Measurements from ENCODE around the gene EXD2. TPM values are rescaled to one million over a fixed set of nuclear protein-coding genes. Genes with fewer than 3 reads are reported as not detected.
A peak's percentile ranks its signal among the peaks of the same experiment; 100 is the strongest.

EXD2 gene
- total RNA-seq, 3 donors from 2014 or later, result 7.8 to 8.5 (median 7.8) TPM

- H3K4me3 Mint-ChIP-seq, result no peak overlapping the region
- H3K9me3 Mint-ChIP-seq, result no peaks in the 10 kb centered on the region
- no peaks in the 10 kb centered on the region for H3K36me3 Mint-ChIP-seq (ENCODE audit: insufficient read depth)
- peaks cover 2% of the 10 kb centered on the region for H3K27me3 Mint-ChIP-seq (ENCODE audit: low read depth)
- DNase-seq, result no peak
- H3K4me1 Mint-ChIP-seq (ENCODE audit: low read depth), result no peaks in the 10 kb centered on the region
- ATAC-seq, result no peak
These were observed 56.6 kb downstream of the EXD2 start for GRCh38 chr14:69247676-69248440.

DNA sequence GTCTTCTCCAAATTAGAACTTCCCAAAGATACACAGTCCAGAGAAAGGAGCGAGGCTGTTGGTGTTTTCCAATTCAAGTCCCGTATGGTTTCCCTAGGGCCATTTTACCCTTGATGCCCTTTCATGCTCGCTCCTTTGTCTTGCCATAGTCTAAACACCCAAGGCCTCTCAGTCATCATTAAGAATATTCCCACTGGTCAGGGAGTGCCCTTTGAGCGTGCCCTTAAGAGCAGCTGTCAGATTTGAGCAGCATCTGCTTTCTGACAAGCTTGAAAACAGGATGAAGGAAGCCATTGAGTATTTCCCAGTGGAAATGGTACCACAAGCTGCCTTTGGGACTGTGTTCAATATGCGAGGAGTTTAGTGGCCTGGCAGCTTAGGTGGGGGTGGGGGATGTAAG is 58.3 kb downstream of the EXD2 start:
- ATAC-seq, result no peak
- H3K27me3 Mint-ChIP-seq (ENCODE audit: low read depth), result peaks cover 8% of the 10 kb centered on the region
- H3K4me1 Mint-ChIP-seq (ENCODE audit: low read depth), result no peaks in the 10 kb centered on the region
- H3K36me3 Mint-ChIP-seq (ENCODE audit: insufficient read depth), result no peaks in the 10 kb centered on the region
- no peak overlapping the region for H3K4me3 Mint-ChIP-seq
- no peak for DNase-seq
- H3K9me3 Mint-ChIP-seq, result no peaks in the 10 kb centered on the region

- Mint-ChIP-seq H3K36me3 (ENCODE audit: insufficient read depth) (no peaks in the 10 kb centered on the region), H3K4me1 (ENCODE audit: low read depth) (no peaks in the 10 kb centered on the region), H3K27me3 (ENCODE audit: low read depth) (peaks cover 23% of the 10 kb centered on the region), H3K4me3 (no peak overlapping the region), H3K9me3 (no peaks in the 10 kb centered on the region)
- no peak for ATAC-seq
- no peak for DNase-seq
These were observed 61.6 kb downstream of the EXD2 start for GRCh38 chr14:69252851-69253250.

GRCh38 chr14:69259168-69259526 is 67.8 kb downstream of the EXD2 start:
- DNase-seq (no peak), ATAC-seq (no peak)
- H3K9me3 Mint-ChIP-seq, result no peaks in the 10 kb centered on the region
- H3K27me3 Mint-ChIP-seq (ENCODE audit: low read depth), result peaks cover 61% of the 10 kb centered on the region
- H3K36me3 Mint-ChIP-seq (ENCODE audit: insufficient read depth), result no peaks in the 10 kb centered on the region
- H3K4me3 Mint-ChIP-seq, result no peak overlapping the region
- peaks cover 13% of the 10 kb centered on the region for H3K4me1 Mint-ChIP-seq (ENCODE audit: low read depth)

DNA sequence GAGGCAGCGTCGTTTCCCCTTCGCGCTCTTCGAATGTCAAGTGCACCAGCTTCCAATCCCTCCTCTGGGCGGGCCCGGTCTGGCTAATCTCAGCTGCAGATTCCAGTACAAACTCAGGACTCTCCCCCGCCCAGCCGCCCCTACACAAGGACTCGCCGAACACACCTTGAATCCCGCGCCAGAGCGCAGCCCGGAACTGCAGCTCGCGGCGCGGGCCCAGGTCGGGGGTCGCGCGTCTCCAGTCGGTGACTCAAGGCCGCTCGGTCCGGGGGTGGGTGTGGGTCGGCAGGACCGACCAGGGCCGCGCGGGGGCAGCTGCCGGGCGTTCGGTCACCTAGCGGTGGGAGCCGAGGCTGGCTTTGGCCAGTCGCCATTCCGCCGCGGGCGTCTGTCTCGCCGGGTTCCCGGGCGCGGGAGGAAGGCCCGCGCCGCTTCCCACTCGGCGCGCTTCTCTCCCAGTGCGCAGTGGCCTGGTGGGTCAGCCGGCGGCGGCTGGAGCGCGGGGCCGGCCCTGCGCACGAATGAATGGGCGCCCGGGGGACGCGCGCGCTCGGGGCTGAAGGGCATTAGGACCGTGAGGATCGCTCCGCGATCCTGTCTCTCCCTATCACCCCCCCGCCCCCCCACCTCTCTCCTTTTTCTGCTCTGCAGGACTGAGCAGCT is 68.4 kb downstream of the EXD2 start, which contains the start of gene GALNT16:
Gene GALNT16, plus strand, starts transcription at position 632 of the 663 bp plus-strand sequence. CDS start 133 bp downstream, outside the sequence.
- DNase-seq (no peak), ATAC-seq (no peak)
- H3K4me3 Mint-ChIP-seq, result peak within 1 kb of the TSS; percentile 43
- peaks cover 60% of the 10 kb centered on the region for H3K27me3 Mint-ChIP-seq (ENCODE audit: low read depth)
- H3K4me1 Mint-ChIP-seq (ENCODE audit: low read depth), result peaks cover 13% of the 10 kb centered on the region
- H3K36me3 Mint-ChIP-seq (ENCODE audit: insufficient read depth), result no peaks in the 10 kb centered on the region
- no peaks in the 10 kb centered on the region for H3K9me3 Mint-ChIP-seq

GRCh38 chr14:69260190-69260860 is 69.0 kb downstream of the EXD2 start:
- DNase-seq, result no peak
- H3K4me3 Mint-ChIP-seq, result peak overlapping the region; percentile 38
- H3K36me3 Mint-ChIP-seq (ENCODE audit: insufficient read depth), result no peaks in the 10 kb centered on the region
- ATAC-seq, result peak; percentile 20 to 35
- peaks cover 13% of the 10 kb centered on the region for H3K4me1 Mint-ChIP-seq (ENCODE audit: low read depth)
- peaks cover 57% of the 10 kb centered on the region for H3K27me3 Mint-ChIP-seq (ENCODE audit: low read depth)
- H3K9me3 Mint-ChIP-seq, result no peaks in the 10 kb centered on the region

DNA sequence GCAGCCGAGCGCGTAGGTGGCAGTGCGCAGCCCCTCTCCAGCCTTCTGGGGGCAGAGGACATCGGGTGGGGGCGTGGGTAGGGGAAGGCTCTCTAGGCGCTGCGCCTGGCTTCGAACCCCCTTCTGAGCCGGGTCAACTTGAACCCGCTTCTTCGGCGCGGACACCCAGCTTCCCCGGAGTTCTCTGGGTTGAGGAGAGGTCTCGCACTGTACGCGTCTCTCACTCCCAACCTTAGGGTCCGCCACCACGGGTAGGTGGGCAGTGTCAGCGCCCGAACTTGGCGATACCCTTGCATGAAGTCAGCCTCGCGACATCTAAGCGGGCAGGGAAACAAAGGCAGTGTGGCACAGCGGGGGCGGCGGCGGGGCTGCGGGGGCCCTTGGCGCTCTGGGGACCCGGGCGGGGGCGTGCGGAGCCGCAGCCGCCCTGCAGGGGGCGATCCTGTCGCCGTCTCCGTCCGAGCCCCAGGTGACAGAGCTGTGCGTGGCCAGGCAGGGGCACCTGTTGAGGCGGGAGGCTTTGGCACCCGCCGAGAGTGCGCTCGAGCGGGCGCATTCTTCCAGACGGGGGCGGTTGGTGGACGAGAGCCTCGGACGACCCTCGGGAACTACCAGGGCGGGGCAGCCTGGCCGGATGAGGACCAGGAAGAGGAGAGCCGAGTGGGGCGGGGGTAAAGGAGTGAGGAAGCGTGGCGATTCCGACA is 69.7 kb downstream of the EXD2 start:
- H3K4me1 Mint-ChIP-seq (ENCODE audit: low read depth), result peaks cover 13% of the 10 kb centered on the region
- peaks cover 51% of the 10 kb centered on the region for H3K27me3 Mint-ChIP-seq (ENCODE audit: low read depth)
- H3K9me3 Mint-ChIP-seq, result no peaks in the 10 kb centered on the region
- ATAC-seq (peak; percentile 80 to 81), DNase-seq (no peak)
- H3K36me3 Mint-ChIP-seq (ENCODE audit: insufficient read depth), result no peaks in the 10 kb centered on the region
- peak overlapping the region; percentile 56 for H3K4me3 Mint-ChIP-seq

GRCh38 chr14:69261761-69262331 is 70.5 kb downstream of the EXD2 start:
- Mint-ChIP-seq H3K36me3 (ENCODE audit: insufficient read depth) (no peaks in the 10 kb centered on the region), H3K27me3 (ENCODE audit: low read depth) (peaks cover 51% of the 10 kb centered on the region), H3K9me3 (no peaks in the 10 kb centered on the region), H3K4me3 (peak overlapping the region; percentile 56), H3K4me1 (ENCODE audit: low read depth) (peaks cover 13% of the 10 kb centered on the region)
- ATAC-seq (no peak), DNase-seq (no peak)

DNA sequence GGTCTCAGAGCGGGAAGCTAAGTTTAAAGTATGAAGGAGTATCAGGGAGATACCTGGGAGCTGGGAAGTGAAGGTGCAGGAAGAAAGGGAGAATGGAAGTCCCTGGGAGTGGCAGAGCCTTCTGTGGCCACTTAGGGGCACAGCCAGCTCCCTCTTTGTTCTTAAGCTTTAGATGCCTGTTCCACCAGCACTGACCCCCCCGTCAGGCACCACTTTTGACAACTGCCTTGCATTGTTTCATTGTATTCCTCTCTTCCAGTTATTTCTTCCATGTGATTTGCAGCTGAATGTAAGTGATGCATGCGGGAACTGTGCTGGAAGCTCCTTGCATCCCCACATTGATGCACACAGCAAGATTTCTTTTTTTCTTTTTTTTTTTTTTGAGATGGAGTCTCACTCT is 71.2 kb downstream of the EXD2 start:
- peaks cover 53% of the 10 kb centered on the region for H3K27me3 Mint-ChIP-seq (ENCODE audit: low read depth)
- no peaks in the 10 kb centered on the region for H3K36me3 Mint-ChIP-seq (ENCODE audit: insufficient read depth)
- no peak for DNase-seq
- peaks cover 13% of the 10 kb centered on the region for H3K4me1 Mint-ChIP-seq (ENCODE audit: low read depth)
- H3K9me3 Mint-ChIP-seq, result no peaks in the 10 kb centered on the region
- no peak for ATAC-seq
- H3K4me3 Mint-ChIP-seq, result no peak overlapping the region

GRCh38 chr14:69263364-69263763 is 72.1 kb downstream of the EXD2 start:
- Mint-ChIP-seq H3K27me3 (ENCODE audit: low read depth) (peaks cover 45% of the 10 kb centered on the region), H3K36me3 (ENCODE audit: insufficient read depth) (no peaks in the 10 kb centered on the region), H3K9me3 (no peaks in the 10 kb centered on the region)

GRCh38 chr14:69263771-69264170 is 72.5 kb downstream of the EXD2 start:
- Mint-ChIP-seq H3K4me1 (ENCODE audit: low read depth) (peaks cover 13% of the 10 kb centered on the region), H3K9me3 (no peaks in the 10 kb centered on the region), H3K27me3 (ENCODE audit: low read depth) (peaks cover 41% of the 10 kb centered on the region), H3K36me3 (ENCODE audit: insufficient read depth) (no peaks in the 10 kb centered on the region), H3K4me3 (no peak overlapping the region)
- no peak for ATAC-seq
- no peak for DNase-seq

More at GRCh38 chr14:69263364-69263763, 72.1 kb downstream of the EXD2 start:
- DNase-seq (no peak), ATAC-seq (no peak)
- peaks cover 13% of the 10 kb centered on the region for H3K4me1 Mint-ChIP-seq (ENCODE audit: low read depth)
- H3K4me3 Mint-ChIP-seq, result no peak overlapping the region

DNA sequence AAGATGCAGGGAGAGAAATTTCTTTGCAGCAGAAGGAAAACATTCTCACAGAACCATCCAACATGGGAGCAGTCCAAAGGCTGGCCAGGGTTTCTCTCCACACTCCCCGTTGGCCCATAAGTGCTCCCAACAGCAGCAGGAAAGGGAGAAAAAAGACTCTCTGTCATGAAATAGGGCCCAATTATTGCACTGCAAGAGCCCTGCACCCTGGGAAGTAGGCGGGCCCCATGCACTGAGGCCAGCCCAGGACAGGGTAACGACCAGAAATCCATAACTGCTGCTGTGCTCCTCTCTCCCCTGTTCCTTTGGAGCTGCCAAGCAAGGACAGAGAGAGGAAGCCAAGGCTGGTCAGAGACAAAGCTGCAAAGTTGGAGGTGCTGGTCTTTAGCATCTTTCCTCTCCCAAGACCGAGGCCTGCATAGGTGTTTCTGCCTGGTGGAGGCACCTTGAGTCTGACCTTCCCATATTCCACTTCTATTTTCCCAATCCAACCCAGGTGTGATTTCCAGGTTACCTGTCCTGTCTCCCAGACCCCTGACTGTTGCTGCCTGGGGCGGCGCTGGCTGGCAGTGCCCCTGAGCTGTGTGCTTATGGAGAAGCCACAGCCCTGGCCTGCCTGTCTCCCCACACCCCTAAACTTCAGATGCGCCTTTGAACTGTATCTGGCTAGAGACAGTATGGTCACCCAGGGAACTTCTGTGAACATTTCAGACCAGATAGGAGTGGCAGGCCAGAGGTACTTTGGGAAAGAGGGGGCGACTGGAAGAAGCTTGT is 75.5 kb downstream of the EXD2 start:
- DNase-seq (no peak), ATAC-seq (no peak)
- Mint-ChIP-seq H3K9me3 (no peaks in the 10 kb centered on the region), H3K4me1 (ENCODE audit: low read depth) (peaks cover 2% of the 10 kb centered on the region), H3K36me3 (ENCODE audit: insufficient read depth) (no peaks in the 10 kb centered on the region), H3K27me3 (ENCODE audit: low read depth) (peaks cover 24% of the 10 kb centered on the region), H3K4me3 (no peak overlapping the region)

- no peaks in the 10 kb centered on the region for H3K9me3 Mint-ChIP-seq
- DNase-seq, result no peak
- no peaks in the 10 kb centered on the region for H3K4me1 Mint-ChIP-seq (ENCODE audit: low read depth)
- peaks cover 16% of the 10 kb centered on the region for H3K27me3 Mint-ChIP-seq (ENCODE audit: low read depth)
- no peak overlapping the region for H3K4me3 Mint-ChIP-seq
- ATAC-seq, result no peak
- no peaks in the 10 kb centered on the region for H3K36me3 Mint-ChIP-seq (ENCODE audit: insufficient read depth)
These were observed 76.2 kb downstream of the EXD2 start for GRCh38 chr14:69267492-69267891.
